Measurements from ENCODE around the gene COBL.

Gene COBL

GRCh38 chr7:51316666-51317581 lies at the start of gene COBL:
Gene COBL (minus strand): TSS chr7:51316809. CDS start chr7:51316633, 176 bp downstream.
- FAIRE-seq, result no peak
- DNase-seq (ENCODE audit: low spot score), result peak; percentile 81

- no peak for FAIRE-seq
- no peak for DNase-seq (ENCODE audit: low spot score)
Observed at GRCh38 chr7:51366172-51366728, 49.6 kb upstream of the COBL start.

GRCh38 chr7:51357821-51358220 lies 41.2 kb upstream of the COBL start:
- FAIRE-seq, result no peak
- no peak for DNase-seq (ENCODE audit: low spot score)

GRCh38 chr7:51356849-51357516 lies 40.4 kb upstream of the COBL start:
- DNase-seq (ENCODE audit: low spot score), result no peak
- FAIRE-seq, result no peak

- DNase-seq (ENCODE audit: low spot score), result no peak
- peak; percentile 9 for FAIRE-seq
Observed at GRCh38 chr7:51354897-51355296, 38.3 kb upstream of the COBL start.

- DNase-seq (ENCODE audit: low spot score) (no peak), FAIRE-seq (peak; percentile 27)
Observed at GRCh38 chr7:51354434-51354833, 37.8 kb upstream of the COBL start.

- DNase-seq (ENCODE audit: low spot score) (no peak), FAIRE-seq (peak; percentile 88)
Observed at GRCh38 chr7:51352174-51353100, 35.8 kb upstream of the COBL start.

GRCh38 chr7:51351661-51352060 lies 35.1 kb upstream of the COBL start:
- DNase-seq (ENCODE audit: low spot score) (no peak), FAIRE-seq (peak; percentile 5)

GRCh38 chr7:51350546-51350896 lies 33.9 kb upstream of the COBL start:
- no peak for FAIRE-seq
- DNase-seq (ENCODE audit: low spot score), result no peak

- FAIRE-seq (peak; percentile 85), DNase-seq (ENCODE audit: low spot score) (peak; percentile 62)
Observed at GRCh38 chr7:51349820-51350545, 33.4 kb upstream of the COBL start.

- FAIRE-seq, result peak; percentile 58
- peak; percentile 38 for DNase-seq (ENCODE audit: low spot score)
Observed at GRCh38 chr7:51346126-51346525, 29.5 kb upstream of the COBL start.

GRCh38 chr7:51344406-51345138 lies 28.0 kb upstream of the COBL start:
- peak; percentile 40 for FAIRE-seq
- peak; percentile 48 for DNase-seq (ENCODE audit: low spot score)

- FAIRE-seq (no peak), DNase-seq (ENCODE audit: low spot score) (no peak)
Observed at GRCh38 chr7:51340936-51341335, 24.3 kb upstream of the COBL start.

- FAIRE-seq (peak; percentile 82), DNase-seq (ENCODE audit: low spot score) (peak; percentile 69)
Observed at GRCh38 chr7:51340029-51340838, 23.6 kb upstream of the COBL start.

GRCh38 chr7:51335057-51335456 lies 18.4 kb upstream of the COBL start:
- DNase-seq (ENCODE audit: low spot score) (no peak), FAIRE-seq (peak; percentile 53)

GRCh38 chr7:51329696-51330263 lies 13.2 kb upstream of the COBL start:
- FAIRE-seq (no peak), DNase-seq (ENCODE audit: low spot score) (no peak)

GRCh38 chr7:51328351-51328801 lies 11.8 kb upstream of the COBL start:
- FAIRE-seq (peak; percentile 53), DNase-seq (ENCODE audit: low spot score) (no peak)

GRCh38 chr7:51327287-51327717 lies 10.7 kb upstream of the COBL start:
- FAIRE-seq (no peak), DNase-seq (ENCODE audit: low spot score) (no peak)
